GM12878 (cell line): Measurements from ENCODE around the gene TFCP2L1. TPM values are rescaled to one million over a fixed set of nuclear protein-coding genes. Genes with fewer than 3 reads are reported as not detected.

Source experiments
- ATAC-seq: fragments of 200-7000 bp; cut with Tn5 transposase; 3 replicates; pipeline ENCODE4 v1.9.1; 2020; ENCODE audit warnings: mild to moderate bottlenecking, moderate library complexity
- BruUV-seq: library from RNA; stranded (reverse); fragments of 400-500 nt; replicated peaks from 2 replicates; lab custom pipeline; 2021; lab: Mats Ljungman, UMichigan
- CTCF ChIA-PET: fragments of 300-600 bp; sonication (Branson Sonifier 250); formaldehyde crosslinking; extraction: SDS; loops from one replicate; lab custom pipeline; 2021; ENCODE audit warnings: inconsistent platforms; lab: Yijun Ruan, JAX
- POLR2A ChIA-PET: fragments of 350-600 bp; formaldehyde crosslinking; extraction: SDS; loops from one replicate; lab custom pipeline; 2021; ENCODE audit warnings: inconsistent platforms; lab: Charles Lee
- RAD21 ChIA-PET: fragments of 300-600 bp; sonication (Branson Sonifier 250); formaldehyde crosslinking; loops from one replicate; lab custom pipeline; 2023; ENCODE audit warnings: antibody characterized with exemption; ENCODE audit not compliant: unreplicated experiment; lab: Charles Lee
- SMC1A ChIA-PET: fragments of 300-600 bp; sonication (Branson Sonifier 250); formaldehyde crosslinking; loops from one replicate; lab custom pipeline; 2023; ENCODE audit not compliant: unreplicated experiment, uncharacterized antibody; lab: Charles Lee
- DNase-seq: peaks from one replicate; pipeline ENCODE4 v3.0.0-alpha.2; 2011; ENCODE audit warnings: low read depth, low spot score
- FAIRE-seq: peaks from 3 replicates; lab custom pipeline; 2011; peaks lifted over from hg19 to GRCh38; lab: Jason Lieb, UNC
- H2AFZ ChIP-seq: 2 replicates; pipeline ENCODE4 v1.6.0; 2011; ENCODE audit warnings: low read depth, low read length, control low read depth; ENCODE audit not compliant: control insufficient read depth
- H3K27ac ChIP-seq: 2 replicates; pipeline ENCODE4 v1.5.1; 2011; ENCODE audit warnings: control low read depth; ENCODE audit not compliant: control insufficient read depth, insufficient read depth
- H3K27me3 ChIP-seq, 2 experiments: replicated peaks in 1 of 2; 2 replicates each; pipeline versions ENCODE4 v1.6.0 to v1.6.1; 2011; ENCODE audit warnings: low read length in 1 of 2; ENCODE audit not compliant: control insufficient read depth in 2 of 2, insufficient read depth in 2 of 2
- H3K36me3 ChIP-seq, 2 experiments: 2 replicates each; pipeline ENCODE4 v1.5.1; 2011; ENCODE audit warnings: low read length in 1 of 2; ENCODE audit not compliant: control insufficient read depth in 2 of 2, insufficient read depth in 2 of 2
- H3K4me1 ChIP-seq: 2 replicates; pipeline ENCODE4 v1.6.1; 2011; ENCODE audit warnings: mild to moderate bottlenecking, low read length, moderate library complexity, mixed read lengths; ENCODE audit not compliant: control insufficient read depth, insufficient read depth
- H3K4me2 ChIP-seq: 2 replicates; pipeline ENCODE4 v1.6.0; 2011; ENCODE audit warnings: control low read depth; ENCODE audit not compliant: control insufficient read depth, insufficient read depth
- H3K4me3 ChIP-seq: fragments of 200-600 bp; sonication (generic); 2 replicates; pipeline ENCODE4 v1.5.1; 2016
- H3K79me2 ChIP-seq: 2 replicates; pipeline ENCODE4 v1.6.0; 2011; ENCODE audit warnings: low read length; ENCODE audit not compliant: control insufficient read depth, insufficient read depth
- H3K9ac ChIP-seq: 2 replicates; pipeline ENCODE4 v1.8.0; 2011; ENCODE audit warnings: low read length, control low read depth, mixed read lengths; ENCODE audit not compliant: control insufficient read depth, insufficient read depth
- H3K9me3 ChIP-seq: replicated peaks from 3 replicates; pipeline ENCODE4 v1.5.1; 2011; ENCODE audit warnings: mild to moderate bottlenecking, low read length; ENCODE audit not compliant: control insufficient read depth, insufficient read depth
- H4K20me1 ChIP-seq: 2 replicates; pipeline ENCODE4 v1.6.0; 2011; ENCODE audit not compliant: control insufficient read depth, insufficient read depth
- BHLHE40 ChIP-seq, 2 experiments: fragments of 450-650 bp in 1 of 2; IDR thresholded peaks; 2 replicates each; pipeline ENCODE4 v1.6.1; 2011 to 2017; ENCODE audit warnings: low read depth in 2 of 2, borderline replicate concordance in 1 of 2, improper control_type of control experiment in 1 of 2, low read length in 1 of 2, mild to moderate bottlenecking in 1 of 2
- BRCA1 ChIP-seq: IDR thresholded peaks from 2 replicates; pipeline ENCODE4 v1.6.1; 2011; ENCODE audit warnings: low read depth, low read length, improper control_type of control experiment
- CHD2 ChIP-seq: IDR thresholded peaks from 2 replicates; pipeline ENCODE4 v1.6.1; 2011; ENCODE audit warnings: low read depth, low read length, improper control_type of control experiment, borderline replicate concordance
- HDAC2 ChIP-seq: fragments of 200-600 bp; sonication (generic); IDR thresholded peaks from 2 replicates; pipeline ENCODE4 v1.6.1; 2017
- LARP7 ChIP-seq: fragments of 450-650 bp; IDR thresholded peaks from 2 replicates; pipeline ENCODE4 v1.6.1; 2017; ENCODE audit warnings: mild to moderate bottlenecking
- MLLT1 ChIP-seq: fragments of 450-650 bp; IDR thresholded peaks from 2 replicates; pipeline ENCODE4 v1.6.1; 2016; ENCODE audit warnings: mild to moderate bottlenecking
- SPI1 ChIP-seq: IDR thresholded peaks from 2 replicates; pipeline ENCODE4 v1.6.1; 2011; ENCODE audit warnings: low read depth, mild to moderate bottlenecking, low read length, moderate library complexity, borderline replicate concordance; ENCODE audit not compliant: insufficient read depth
- SRF ChIP-seq, 2 experiments: IDR thresholded peaks; 2 replicates each; pipeline ENCODE4 v1.6.1; 2011; ENCODE audit warnings: low read depth in 2 of 2, low read length in 2 of 2, mild to moderate bottlenecking in 1 of 2, moderate library complexity in 1 of 2
- STAT1 ChIP-seq: fragments of 450-650 bp; conservative IDR thresholded peaks from 2 replicates; pipeline ENCODE4 v1.6.1; 2014; ENCODE audit warnings: antibody characterized with exemption, mild to moderate bottlenecking
- ZSCAN29 ChIP-seq: fragments of 450-650 bp; IDR thresholded peaks from 2 replicates; pipeline ENCODE4 v1.6.1; 2017; ENCODE audit warnings: mild to moderate bottlenecking, moderate library complexity
- WGBS: methylation state at CpG from one replicate; pipeline ENCODE4 v1.1.6; 2016; ENCODE audit warnings: low lambda C conversion rate; ENCODE audit not compliant: insufficient replicate concordance, insufficient coverage; ENCODE audit errors: missing lambda C conversion rate; 5-methylcytosine and 5-hydroxymethylcytosine counted together
- in situ Hi-C: fragments of 300-500 bp; cut with MboI; formaldehyde crosslinking; loops from 9 replicates; pipeline ENCODE4 v1.14.3; 2018; ENCODE audit warnings: mixed read lengths
- intact Hi-C: fragments of 100-400 bp; cut with micrococcal nuclease; formaldehyde crosslinking; loops from one replicate; pipeline ENCODE4 v1.14.2; 2022; ENCODE audit not compliant: unreplicated experiment
- polyA plus RNA-seq, 11 experiments: library from polyadenylated mRNA; depleted of rRNA in 4 of 11; unstranded in 6 of 11; stranded (reverse) in 5 of 11; fragments of >200 nt; fragmentation: Nextera tagmentation in 4 of 11; fragmentation: Illumina TruSeq in 1 of 11; extraction: Ambion mirVana in 4 of 11; extraction: Trizol in 1 of 11; gene quantifications; 1 replicate in 1 of 11; 2 replicates in 10 of 11; pipeline versions ENCODE4 v1.2.1 to v1.2.3, GENCODE V29; 2011 to 2016; ENCODE audit warnings: inconsistent platforms in 2 of 11, missing spikeins in 2 of 11, low read depth in 1 of 11
- total RNA-seq, 4 experiments: library from RNA; depleted of rRNA in 3 of 4; stranded (reverse); fragments of >200 nt in 3 of 4; fragmentation: Illumina TruSeq in 1 of 4; extraction: Trizol in 1 of 4; gene quantifications; 2 replicates each; pipeline versions ENCODE4 v1.2.1 to v1.2.3, GENCODE V29; 2013 to 2021
- TF ChIP-seq, protein P1 (sequence below): fragments of 150-350 bp; IDR thresholded peaks from 2 replicates; pipeline ENCODE4 v1.6.1; 2016; ENCODE audit warnings: low read depth, low read length
- TF ChIP-seq, protein P2 (sequence below): fragments of 450-650 bp; IDR thresholded peaks from 2 replicates; pipeline ENCODE4 v1.6.1; 2017; ENCODE audit warnings: mild to moderate bottlenecking

TFCP2L1 gene
- total and polyA plus RNA-seq, 10 of the 15 experiments (the other 5 are each of a cell fraction or from before 2014, with no cell fraction given): 0.02 to 0.21 (median 0.09) TPM; not detected in 1

- no peak for TF ChIP-seq STAT1
- no peak for TF ChIP-seq HDAC2
- no peak for TF ChIP-seq MLLT1
- TF ChIP-seq ZSCAN29: no peak
- no peak for TF ChIP-seq BHLHE40 (IDR thresholded peaks at IDR 0.05; ENCODE audit: borderline replicate concordance in 1 of 2, low read depth in 2 of 2, low read length in 1 of 2)
- TF ChIP-seq, protein P1, sequence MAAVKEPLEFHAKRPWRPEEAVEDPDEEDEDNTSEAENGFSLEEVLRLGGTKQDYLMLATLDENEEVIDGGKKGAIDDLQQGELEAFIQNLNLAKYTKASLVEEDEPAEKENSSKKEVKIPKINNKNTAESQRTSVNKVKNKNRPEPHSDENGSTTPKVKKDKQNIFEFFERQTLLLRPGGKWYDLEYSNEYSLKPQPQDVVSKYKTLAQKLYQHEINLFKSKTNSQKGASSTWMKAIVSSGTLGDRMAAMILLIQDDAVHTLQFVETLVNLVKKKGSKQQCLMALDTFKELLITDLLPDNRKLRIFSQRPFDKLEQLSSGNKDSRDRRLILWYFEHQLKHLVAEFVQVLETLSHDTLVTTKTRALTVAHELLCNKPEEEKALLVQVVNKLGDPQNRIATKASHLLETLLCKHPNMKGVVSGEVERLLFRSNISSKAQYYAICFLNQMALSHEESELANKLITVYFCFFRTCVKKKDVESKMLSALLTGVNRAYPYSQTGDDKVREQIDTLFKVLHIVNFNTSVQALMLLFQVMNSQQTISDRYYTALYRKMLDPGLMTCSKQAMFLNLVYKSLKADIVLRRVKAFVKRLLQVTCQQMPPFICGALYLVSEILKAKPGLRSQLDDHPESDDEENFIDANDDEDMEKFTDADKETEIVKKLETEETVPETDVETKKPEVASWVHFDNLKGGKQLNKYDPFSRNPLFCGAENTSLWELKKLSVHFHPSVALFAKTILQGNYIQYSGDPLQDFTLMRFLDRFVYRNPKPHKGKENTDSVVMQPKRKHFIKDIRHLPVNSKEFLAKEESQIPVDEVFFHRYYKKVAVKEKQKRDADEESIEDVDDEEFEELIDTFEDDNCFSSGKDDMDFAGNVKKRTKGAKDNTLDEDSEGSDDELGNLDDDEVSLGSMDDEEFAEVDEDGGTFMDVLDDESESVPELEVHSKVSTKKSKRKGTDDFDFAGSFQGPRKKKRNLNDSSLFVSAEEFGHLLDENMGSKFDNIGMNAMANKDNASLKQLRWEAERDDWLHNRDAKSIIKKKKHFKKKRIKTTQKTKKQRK: no peak
- TF ChIP-seq SRF (IDR thresholded peaks at IDR 0.05; ENCODE audit: low read depth in 2 of 2, low read length in 2 of 2): no peak
- TF ChIP-seq, protein P2, sequence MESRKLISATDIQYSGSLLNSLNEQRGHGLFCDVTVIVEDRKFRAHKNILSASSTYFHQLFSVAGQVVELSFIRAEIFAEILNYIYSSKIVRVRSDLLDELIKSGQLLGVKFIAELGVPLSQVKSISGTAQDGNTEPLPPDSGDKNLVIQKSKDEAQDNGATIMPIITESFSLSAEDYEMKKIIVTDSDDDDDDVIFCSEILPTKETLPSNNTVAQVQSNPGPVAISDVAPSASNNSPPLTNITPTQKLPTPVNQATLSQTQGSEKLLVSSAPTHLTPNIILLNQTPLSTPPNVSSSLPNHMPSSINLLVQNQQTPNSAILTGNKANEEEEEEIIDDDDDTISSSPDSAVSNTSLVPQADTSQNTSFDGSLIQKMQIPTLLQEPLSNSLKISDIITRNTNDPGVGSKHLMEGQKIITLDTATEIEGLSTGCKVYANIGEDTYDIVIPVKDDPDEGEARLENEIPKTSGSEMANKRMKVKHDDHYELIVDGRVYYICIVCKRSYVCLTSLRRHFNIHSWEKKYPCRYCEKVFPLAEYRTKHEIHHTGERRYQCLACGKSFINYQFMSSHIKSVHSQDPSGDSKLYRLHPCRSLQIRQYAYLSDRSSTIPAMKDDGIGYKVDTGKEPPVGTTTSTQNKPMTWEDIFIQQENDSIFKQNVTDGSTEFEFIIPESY: no peak
- no peak for TF ChIP-seq CHD2
- TF ChIP-seq SPI1: no peak
- no peak for TF ChIP-seq BRCA1
- TF ChIP-seq LARP7: no peak
- TF ChIP-seq, all 136 proteins: peak for 0
- intact Hi-C loops: no loop called here
Measured at GRCh38 chr2:121192576-121192975, 92.4 kb downstream of the TFCP2L1 start.

More at GRCh38 chr2:121192576-121192975, 92.4 kb downstream of the TFCP2L1 start:
- Histone ChIP-seq H3K9ac (no peak overlapping the region), H4K20me1 (no peaks in the 10 kb centered on the region), H3K27me3 (peaks cover 0 to 1% of the 10 kb centered on the region in 2 experiments; a peak in 2 of 4 replicates), H3K9me3 (no peaks in the 10 kb centered on the region), H3K4me2 (no peak overlapping the region), H3K79me2 (no peaks in the 10 kb centered on the region), H3K36me3 (no peaks in the 10 kb centered on the region), H3K27ac (no peak overlapping the region), H2AFZ (no peak overlapping the region), H3K4me3 (no peak overlapping the region), H3K4me1 (no peaks in the 10 kb centered on the region)
- no TSS peak for BruUV-seq
- RAD21 ChIA-PET: no interaction called here
- in situ Hi-C loops: no loop called here
- ATAC-seq (no peak), DNase-seq (no peak), FAIRE-seq (no peak)
- CTCF ChIA-PET: no interaction called here
- 44% methylated on average over 8 of the region's 8 CpGs for WGBS
- SMC1A ChIA-PET: no interaction called here
- POLR2A ChIA-PET: no interaction called here
